ENCODE data around the gene SLC39A1. TPM values are rescaled to one million over a fixed set of nuclear protein-coding genes. Genes with fewer than 3 reads are reported as not detected.

SLC39A1 gene
- total RNA-seq, 6 experiments from 2014 or later, result 88.8 to 95.7 (median 93.0) TPM

- DNase-seq, result no peak
- H3K27me3 Mint-ChIP-seq (ENCODE audit: insufficient read depth), result peaks cover 5% of the 10 kb centered on the region
- TF ChIP-seq CTCF (IDR thresholded peaks at IDR 0.05), result no peak
- H3K36me3 Mint-ChIP-seq (ENCODE audit: low read depth), result peaks cover 51% of the 10 kb centered on the region
- H3K4me1 Mint-ChIP-seq (ENCODE audit: low read depth), result peaks cover 26% of the 10 kb centered on the region
- peak overlapping the region; percentile 89 for H3K27ac Mint-ChIP-seq
- H3K9me3 Mint-ChIP-seq, result no peaks in the 10 kb centered on the region
- H3K4me3 Mint-ChIP-seq, result peak overlapping the region; percentile 98
Observed at GRCh38 chr1:153978274-153978909, 15.1 kb upstream of the SLC39A1 start.

GRCh38 chr1:153977250-153978240, 14.2 kb upstream of the SLC39A1 start, which contains the start of gene JTB:
Gene JTB (minus strand): TSS chr1:153977674. CDS start chr1:153977252, 422 bp downstream.
- peaks cover 8% of the 10 kb centered on the region for H3K27me3 Mint-ChIP-seq (ENCODE audit: insufficient read depth)
- peak within 1 kb of the TSS; percentile 98 for H3K4me3 Mint-ChIP-seq
- peaks cover 26% of the 10 kb centered on the region for H3K4me1 Mint-ChIP-seq (ENCODE audit: low read depth)
- H3K9me3 Mint-ChIP-seq, result no peaks in the 10 kb centered on the region
- peak within 1 kb of the TSS; percentile 89 for H3K27ac Mint-ChIP-seq
- H3K36me3 Mint-ChIP-seq (ENCODE audit: low read depth), result peaks cover 45% of the 10 kb centered on the region
- DNase-seq, result peak; percentile 79
- TF ChIP-seq CTCF (IDR thresholded peaks at IDR 0.05), result no peak; the same call in 1 of the 2 replicates

- H3K27ac Mint-ChIP-seq, result peak overlapping the region; percentile 87
- H3K4me3 Mint-ChIP-seq, result peak overlapping the region; percentile 98
- TF ChIP-seq CTCF (IDR thresholded peaks at IDR 0.05), result no peak
- no peaks in the 10 kb centered on the region for H3K9me3 Mint-ChIP-seq
- peaks cover 26% of the 10 kb centered on the region for H3K4me1 Mint-ChIP-seq (ENCODE audit: low read depth)
- peaks cover 8% of the 10 kb centered on the region for H3K27me3 Mint-ChIP-seq (ENCODE audit: insufficient read depth)
- DNase-seq, result no peak
- peaks cover 38% of the 10 kb centered on the region for H3K36me3 Mint-ChIP-seq (ENCODE audit: low read depth)
Observed at GRCh38 chr1:153976819-153977249, 13.5 kb upstream of the SLC39A1 start.

- DNase-seq, result no peak
- peaks cover 27% of the 10 kb centered on the region for H3K36me3 Mint-ChIP-seq (ENCODE audit: low read depth)
- H3K9me3 Mint-ChIP-seq, result no peaks in the 10 kb centered on the region
- no peak for TF ChIP-seq CTCF (IDR thresholded peaks at IDR 0.05)
- H3K27me3 Mint-ChIP-seq (ENCODE audit: insufficient read depth), result peaks cover 8% of the 10 kb centered on the region
- H3K4me1 Mint-ChIP-seq (ENCODE audit: low read depth), result peaks cover 26% of the 10 kb centered on the region
- H3K27ac Mint-ChIP-seq, result peak overlapping the region; percentile 13; the same call in 1 of the 2 replicates
- no peak overlapping the region for H3K4me3 Mint-ChIP-seq
Observed at GRCh38 chr1:153973525-153973924, 10.2 kb upstream of the SLC39A1 start.

GRCh38 chr1:153973071-153973470, 9.7 kb upstream of the SLC39A1 start:
- Mint-ChIP-seq H3K27me3 (ENCODE audit: insufficient read depth) (peaks cover 8% of the 10 kb centered on the region), H3K4me3 (no peak overlapping the region), H3K36me3 (ENCODE audit: low read depth) (peaks cover 25% of the 10 kb centered on the region), H3K9me3 (no peaks in the 10 kb centered on the region), H3K4me1 (ENCODE audit: low read depth) (peaks cover 26% of the 10 kb centered on the region), H3K27ac (peak overlapping the region; percentile 13; the same call in 1 of the 2 replicates)
- TF ChIP-seq CTCF (IDR thresholded peaks at IDR 0.05), result no peak
- no peak for DNase-seq

Data from HFFc6 (cell line).